Nephron progenitor cell (in vitro differentiated cells): ENCODE data around the gene PARP8.
"Not testable (repeated sequence)": the region's sequence is repeated elsewhere in the genome, so short reads cannot be mapped to it uniquely, and the experiment has no call there.

Experiments
- DNase-seq: peaks from one replicate; pipeline ENCODE4 v3.0.0; 2021
- H3K27ac Mint-ChIP-seq: 2 replicates; pipeline ENCODE4 v1.8.0; 2021; ENCODE audit warnings: mild to moderate bottlenecking, moderate library complexity, mixed read lengths
- H3K27me3 Mint-ChIP-seq: 2 replicates; pipeline ENCODE4 v1.8.0; 2021; ENCODE audit warnings: mild to moderate bottlenecking, low read depth, mixed read lengths; ENCODE audit not compliant: poor library complexity
- H3K36me3 Mint-ChIP-seq: 2 replicates; pipeline ENCODE4 v1.8.0; 2021; ENCODE audit warnings: low read depth, mixed read lengths
- H3K4me1 Mint-ChIP-seq: 2 replicates; pipeline ENCODE4 v1.8.0; 2021; ENCODE audit warnings: mixed read lengths
- H3K4me3 Mint-ChIP-seq: 2 replicates; pipeline ENCODE4 v1.8.0; 2021; ENCODE audit warnings: mild to moderate bottlenecking, moderate library complexity, mixed read lengths
- H3K9me3 Mint-ChIP-seq: 2 replicates; pipeline ENCODE4 v1.8.0; 2021; ENCODE audit warnings: mild to moderate bottlenecking, moderate library complexity, mixed read lengths
- TF ChIP-seq, protein P1 (sequence below): fragments of 200-600 bp; sonication (generic); IDR thresholded peaks from 2 replicates; pipeline ENCODE4 v1.5.0; 2021; ENCODE audit warnings: antibody characterized with exemption

PARP8 gene

DNA sequence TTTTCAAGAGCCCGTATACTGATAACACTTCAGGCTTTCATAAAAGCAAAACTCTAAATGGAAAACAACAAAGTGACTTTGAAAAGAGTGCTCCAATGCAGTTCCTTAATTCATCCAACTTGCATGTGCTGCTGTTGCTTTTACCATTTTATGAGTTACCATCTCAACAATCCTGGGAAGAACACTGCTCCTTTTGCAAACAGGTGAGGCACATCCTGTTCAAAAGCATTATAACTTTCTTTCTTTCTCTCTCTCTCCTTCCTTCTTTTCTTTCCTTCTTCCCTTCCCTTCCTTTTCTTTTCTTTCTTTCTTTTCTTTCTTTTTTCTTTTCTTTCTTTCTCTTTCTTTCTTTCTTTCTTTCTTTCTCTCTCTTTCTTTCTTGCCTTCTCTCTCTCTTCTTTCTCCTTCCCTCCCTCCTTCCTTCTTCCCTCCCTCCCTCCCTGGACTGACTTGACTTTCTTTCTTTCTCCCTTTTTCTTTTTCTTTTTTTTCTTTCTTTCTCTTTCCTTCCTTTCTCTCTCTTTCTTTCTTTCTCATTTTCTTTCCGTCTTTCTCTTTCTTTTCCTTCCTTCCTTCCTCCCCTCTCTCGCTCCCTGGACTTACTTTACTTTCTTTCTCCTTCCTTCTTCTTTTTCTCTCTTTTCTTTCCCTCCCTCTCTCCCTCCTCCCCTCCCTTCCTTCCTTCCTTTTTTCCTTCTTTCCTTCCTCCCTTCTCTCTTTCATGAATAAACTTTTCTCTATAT is 11.2 kb upstream of the PARP8 start:
- no peak for DNase-seq
- Mint-ChIP-seq H3K4me1 (peaks cover 42% of the 10 kb centered on the region), H3K27ac (no peak overlapping the region), H3K27me3 (no peaks in the 10 kb centered on the region), H3K4me3 (no peak overlapping the region), H3K9me3 (peaks cover 6% of the 10 kb centered on the region), H3K36me3 (peaks cover 2% of the 10 kb centered on the region)
- TF ChIP-seq, protein P1, sequence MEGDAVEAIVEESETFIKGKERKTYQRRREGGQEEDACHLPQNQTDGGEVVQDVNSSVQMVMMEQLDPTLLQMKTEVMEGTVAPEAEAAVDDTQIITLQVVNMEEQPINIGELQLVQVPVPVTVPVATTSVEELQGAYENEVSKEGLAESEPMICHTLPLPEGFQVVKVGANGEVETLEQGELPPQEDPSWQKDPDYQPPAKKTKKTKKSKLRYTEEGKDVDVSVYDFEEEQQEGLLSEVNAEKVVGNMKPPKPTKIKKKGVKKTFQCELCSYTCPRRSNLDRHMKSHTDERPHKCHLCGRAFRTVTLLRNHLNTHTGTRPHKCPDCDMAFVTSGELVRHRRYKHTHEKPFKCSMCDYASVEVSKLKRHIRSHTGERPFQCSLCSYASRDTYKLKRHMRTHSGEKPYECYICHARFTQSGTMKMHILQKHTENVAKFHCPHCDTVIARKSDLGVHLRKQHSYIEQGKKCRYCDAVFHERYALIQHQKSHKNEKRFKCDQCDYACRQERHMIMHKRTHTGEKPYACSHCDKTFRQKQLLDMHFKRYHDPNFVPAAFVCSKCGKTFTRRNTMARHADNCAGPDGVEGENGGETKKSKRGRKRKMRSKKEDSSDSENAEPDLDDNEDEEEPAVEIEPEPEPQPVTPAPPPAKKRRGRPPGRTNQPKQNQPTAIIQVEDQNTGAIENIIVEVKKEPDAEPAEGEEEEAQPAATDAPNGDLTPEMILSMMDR = no peak

DNA sequence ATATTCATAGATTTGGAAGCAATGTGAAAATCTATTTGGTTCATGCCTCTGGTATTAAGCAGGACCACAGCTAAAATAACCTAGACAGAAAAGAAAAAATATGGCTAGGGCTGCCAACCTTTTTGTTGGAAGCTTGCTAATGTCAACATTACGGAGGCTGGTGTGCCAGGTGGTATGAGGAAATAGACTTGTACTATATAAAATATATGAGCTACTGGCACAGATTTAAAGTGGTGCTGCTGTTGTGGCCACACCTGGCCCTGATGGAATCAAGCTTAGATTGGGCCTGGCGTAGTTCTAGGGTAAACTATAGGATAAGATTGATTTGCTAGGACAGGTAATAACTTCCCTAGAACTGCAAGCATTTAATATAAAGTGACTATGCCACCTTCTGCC is 10.6 kb upstream of the PARP8 start:
- peaks cover 37% of the 10 kb centered on the region for H3K4me1 Mint-ChIP-seq
- H3K27me3 Mint-ChIP-seq = no peaks in the 10 kb centered on the region
- no peak overlapping the region for H3K4me3 Mint-ChIP-seq
- H3K36me3 Mint-ChIP-seq = peaks cover 4% of the 10 kb centered on the region
- TF ChIP-seq, protein P1 = no peak
- DNase-seq = no peak
- peaks cover 8% of the 10 kb centered on the region for H3K9me3 Mint-ChIP-seq
- H3K27ac Mint-ChIP-seq = no peak overlapping the region

DNA sequence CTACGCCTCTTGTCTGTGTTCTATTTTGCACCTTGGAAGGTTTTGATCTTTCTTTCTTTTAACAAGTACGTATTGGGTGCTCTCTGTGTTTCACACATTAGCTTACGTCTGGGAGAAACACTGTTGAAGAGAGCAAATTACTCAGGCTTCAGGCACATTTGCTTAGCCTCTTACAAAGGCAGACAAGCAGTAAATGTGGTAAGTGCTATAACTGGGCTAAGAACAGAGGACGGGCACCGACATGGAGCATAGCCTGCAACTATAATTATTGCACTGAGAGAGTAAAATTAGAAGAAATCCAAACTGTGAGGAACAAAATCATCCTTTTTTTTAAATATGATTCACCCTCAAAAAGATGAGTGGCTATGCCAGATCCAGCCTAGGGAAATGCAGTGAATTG is 9.4 kb upstream of the PARP8 start:
- DNase-seq = no peak
- no peak overlapping the region for H3K27ac Mint-ChIP-seq
- TF ChIP-seq, protein P1 = no peak
- H3K9me3 Mint-ChIP-seq = peaks cover 8% of the 10 kb centered on the region
- no peaks in the 10 kb centered on the region for H3K27me3 Mint-ChIP-seq
- H3K4me3 Mint-ChIP-seq = no peak overlapping the region
- peaks cover 4% of the 10 kb centered on the region for H3K36me3 Mint-ChIP-seq
- H3K4me1 Mint-ChIP-seq = peaks cover 35% of the 10 kb centered on the region

DNA sequence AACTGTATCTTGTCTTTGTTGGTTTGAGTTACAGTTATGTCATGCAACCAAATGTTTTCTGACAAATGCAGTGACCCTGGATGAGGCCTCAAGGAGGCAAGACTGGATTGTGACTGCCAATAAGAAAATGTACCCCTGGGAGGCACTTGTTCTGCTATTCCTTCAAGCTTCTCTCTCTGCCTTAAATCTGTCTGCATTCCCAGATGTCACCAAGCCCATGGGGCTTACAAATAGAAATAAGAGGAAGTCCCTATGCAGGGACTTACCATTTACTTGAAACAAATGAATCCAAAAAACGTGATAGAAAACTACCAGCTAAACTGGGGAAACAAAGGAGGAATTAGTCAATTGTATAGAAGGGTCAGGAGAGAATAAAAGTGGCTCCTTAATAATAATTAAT is 8.2 kb upstream of the PARP8 start:
- Mint-ChIP-seq H3K27me3 (no peaks in the 10 kb centered on the region), H3K9me3 (peaks cover 8% of the 10 kb centered on the region), H3K4me3 (no peak overlapping the region), H3K4me1 (peaks cover 34% of the 10 kb centered on the region), H3K27ac (no peak overlapping the region), H3K36me3 (peaks cover 4% of the 10 kb centered on the region)
- TF ChIP-seq, protein P1 = no peak
- DNase-seq = no peak

DNA sequence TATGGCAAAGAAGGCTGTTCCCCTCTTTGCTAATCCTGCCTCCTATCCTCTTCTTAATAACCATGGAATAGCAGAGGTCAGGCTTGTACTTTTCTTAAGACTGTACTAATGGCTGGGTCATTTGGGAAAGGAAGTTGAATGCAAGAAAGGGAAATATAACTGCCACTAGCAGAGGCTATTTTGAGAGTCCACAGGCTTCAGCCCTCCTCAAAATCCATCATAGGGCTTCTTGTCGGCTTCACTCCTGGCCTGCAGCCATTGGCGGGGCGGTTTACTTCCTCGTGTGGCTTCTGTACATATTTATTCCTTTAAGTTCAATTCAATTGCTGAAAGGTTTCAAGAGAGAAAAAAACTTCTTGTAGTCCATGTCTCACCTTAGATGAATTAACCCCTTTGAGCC is 2.8 kb upstream of the PARP8 start:
- H3K36me3 Mint-ChIP-seq = peaks cover 4% of the 10 kb centered on the region
- no peak overlapping the region for H3K4me3 Mint-ChIP-seq
- peaks cover 3% of the 10 kb centered on the region for H3K9me3 Mint-ChIP-seq
- peaks cover 32% of the 10 kb centered on the region for H3K4me1 Mint-ChIP-seq
- H3K27ac Mint-ChIP-seq = peak overlapping the region; percentile 24
- no peaks in the 10 kb centered on the region for H3K27me3 Mint-ChIP-seq
- no peak for DNase-seq
- TF ChIP-seq, protein P1 = no peak

DNA sequence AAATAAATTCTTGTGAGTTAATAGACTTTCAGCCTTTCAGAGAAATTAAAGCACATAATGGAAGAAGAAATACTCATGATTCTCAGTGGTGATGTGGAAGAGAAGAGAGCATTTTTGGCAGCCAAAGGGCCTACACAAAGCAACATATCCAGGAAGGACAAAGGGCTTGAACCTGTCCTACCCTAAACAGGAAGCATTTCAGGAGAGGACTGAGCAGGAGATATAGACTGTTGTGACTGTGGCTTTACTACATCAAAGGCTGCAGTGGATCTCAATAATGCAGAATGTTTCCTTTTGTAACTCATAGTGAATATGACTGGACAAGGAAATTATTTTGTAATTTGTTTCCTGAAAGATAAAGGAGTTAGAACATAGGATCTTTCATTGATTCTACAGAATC is 1.3 kb upstream of the PARP8 start:
- no peak for DNase-seq
- TF ChIP-seq, protein P1 = no peak
- Mint-ChIP-seq H3K27me3 (no peaks in the 10 kb centered on the region), H3K4me3 (peak overlapping the region; percentile 95), H3K27ac (peak overlapping the region; percentile 76), H3K4me1 (peaks cover 47% of the 10 kb centered on the region), H3K36me3 (peaks cover 4% of the 10 kb centered on the region), H3K9me3 (peaks cover 3% of the 10 kb centered on the region)

DNA sequence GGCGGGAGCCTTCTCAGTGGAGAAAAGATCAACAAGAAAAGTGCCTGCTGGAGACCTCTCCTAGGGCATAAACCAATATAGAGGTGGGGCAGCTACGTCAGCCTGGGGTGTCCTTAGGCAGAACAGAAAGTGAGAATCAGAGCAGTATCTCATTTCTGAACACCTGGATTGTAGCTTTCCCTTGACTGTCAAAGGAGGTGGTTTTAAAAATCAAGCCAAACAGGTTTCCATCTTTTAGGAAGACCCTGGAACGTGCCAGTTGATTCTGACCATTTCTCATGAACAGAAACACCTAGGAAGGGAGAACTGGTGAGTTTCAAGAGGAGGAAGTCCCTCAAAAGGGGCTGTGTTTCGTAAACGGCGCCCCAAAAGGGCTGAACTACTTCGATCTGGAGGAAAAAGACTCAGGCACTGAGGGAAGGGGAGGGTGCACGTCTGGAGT is 655 bp upstream of the PARP8 start:
- DNase-seq, H3K9me3 Mint-ChIP-seq, H3K27me3 Mint-ChIP-seq, H3K36me3 Mint-ChIP-seq: not testable (repeated sequence)
- peak overlapping the region; percentile 95 for H3K4me3 Mint-ChIP-seq
- H3K4me1 Mint-ChIP-seq = peaks cover 53% of the 10 kb centered on the region
- H3K27ac Mint-ChIP-seq = peak overlapping the region; percentile 90
